Calu3 (cell line): ENCODE data around the gene ALK. TPM values are rescaled to one million over a fixed set of nuclear protein-coding genes. Genes with fewer than 3 reads are reported as not detected.

Experiments
- BruUV-seq: library from RNA; stranded (reverse); fragments of 400-500 nt; replicated peaks from 2 replicates; lab custom pipeline; 2021; lab: Mats Ljungman, UMichigan
- CTCF ChIA-PET: fragments of 300-600 bp; sonication (Branson Sonifier 250); formaldehyde crosslinking; loops from one replicate; lab custom pipeline; 2022; ENCODE audit warnings: antibody characterized with exemption; lab: Charles Lee
- DNase-seq: peaks from one replicate; pipeline ENCODE4 v3.0.0; 2022
- H3K27ac Mint-ChIP-seq: one replicate; pipeline ENCODE4 v1.8.0; 2022; ENCODE audit warnings: mixed read lengths; ENCODE audit not compliant: unreplicated experiment
- H3K27me3 Mint-ChIP-seq: one replicate; pipeline ENCODE4 v1.8.0; 2022; ENCODE audit warnings: mixed read lengths; ENCODE audit not compliant: unreplicated experiment
- H3K36me3 Mint-ChIP-seq: one replicate; pipeline ENCODE4 v1.8.0; 2022; ENCODE audit warnings: mild to moderate bottlenecking, moderate library complexity, mixed read lengths; ENCODE audit not compliant: insufficient read depth, unreplicated experiment
- H3K4me1 Mint-ChIP-seq: one replicate; pipeline ENCODE4 v1.8.0; 2022; ENCODE audit warnings: mild to moderate bottlenecking, low read depth, mixed read lengths; ENCODE audit not compliant: unreplicated experiment
- H3K4me3 Mint-ChIP-seq: one replicate; pipeline ENCODE4 v1.8.0; 2022; ENCODE audit warnings: mild to moderate bottlenecking, low read depth, moderate library complexity, mixed read lengths; ENCODE audit not compliant: unreplicated experiment
- H3K9me3 Mint-ChIP-seq: one replicate; pipeline ENCODE4 v1.8.0; 2022; ENCODE audit warnings: low read depth, mixed read lengths; ENCODE audit not compliant: unreplicated experiment
- intact Hi-C: fragments of 100-400 bp; cut with micrococcal nuclease; formaldehyde crosslinking; loops from one replicate; pipeline ENCODE4 v1.10.0; 2022; ENCODE audit not compliant: unreplicated experiment
- total RNA-seq: library from RNA; stranded (reverse); gene quantifications from 2 replicates; pipeline ENCODE4 v1.2.3, GENCODE V29; 2022
- TF ChIP-seq, protein P1 (sequence below): fragments of 200-600 bp; IDR thresholded peaks from one replicate; pipeline ENCODE4 v1.8.0; 2022; ENCODE audit warnings: antibody characterized with exemption; ENCODE audit not compliant: unreplicated experiment

Gene ALK
- total RNA-seq, 1 experiment from 2014 or later, result not detected

DNA sequence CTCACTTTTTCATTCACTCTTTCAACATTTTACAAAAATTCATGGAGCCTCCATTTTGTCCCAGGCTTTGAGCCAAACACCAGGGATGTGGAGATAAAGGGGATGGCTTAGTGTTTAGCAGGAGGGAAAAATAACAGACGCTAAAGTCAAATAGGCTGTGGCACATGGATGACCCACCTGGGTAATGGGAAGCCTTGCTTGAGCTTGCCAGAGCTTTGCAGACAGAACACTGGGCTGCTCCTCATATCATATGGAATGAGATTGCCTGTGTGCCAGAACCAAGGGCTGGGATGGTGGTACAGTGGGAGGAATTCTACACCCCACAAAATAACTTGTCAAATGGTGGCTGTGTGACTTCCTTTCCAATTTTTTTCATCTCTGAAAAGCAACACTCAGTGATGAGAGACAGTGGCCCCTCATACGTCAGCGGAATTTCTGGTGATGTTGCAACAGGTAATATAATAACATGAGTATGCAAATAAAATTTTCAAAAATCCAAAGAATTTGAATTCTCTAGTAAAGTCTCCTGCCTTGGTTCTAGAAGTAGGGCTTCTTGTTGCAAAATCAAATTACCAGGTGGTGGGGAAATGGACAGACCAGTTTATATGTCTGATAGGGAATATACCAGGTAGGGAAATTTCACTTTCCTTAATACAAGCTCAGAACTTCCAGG is 553.3 kb downstream of the ALK start:
- intact Hi-C loops, result no loop called here
- Mint-ChIP-seq H3K36me3 (no peaks in the 10 kb centered on the region), H3K4me1 (no peaks in the 10 kb centered on the region), H3K9me3 (no peaks in the 10 kb centered on the region), H3K27ac (no peak overlapping the region), H3K4me3 (no peak overlapping the region), H3K27me3 (peaks cover 100% of the 10 kb centered on the region)
- CTCF ChIA-PET, result no interaction called here
- TF ChIP-seq, protein P1, sequence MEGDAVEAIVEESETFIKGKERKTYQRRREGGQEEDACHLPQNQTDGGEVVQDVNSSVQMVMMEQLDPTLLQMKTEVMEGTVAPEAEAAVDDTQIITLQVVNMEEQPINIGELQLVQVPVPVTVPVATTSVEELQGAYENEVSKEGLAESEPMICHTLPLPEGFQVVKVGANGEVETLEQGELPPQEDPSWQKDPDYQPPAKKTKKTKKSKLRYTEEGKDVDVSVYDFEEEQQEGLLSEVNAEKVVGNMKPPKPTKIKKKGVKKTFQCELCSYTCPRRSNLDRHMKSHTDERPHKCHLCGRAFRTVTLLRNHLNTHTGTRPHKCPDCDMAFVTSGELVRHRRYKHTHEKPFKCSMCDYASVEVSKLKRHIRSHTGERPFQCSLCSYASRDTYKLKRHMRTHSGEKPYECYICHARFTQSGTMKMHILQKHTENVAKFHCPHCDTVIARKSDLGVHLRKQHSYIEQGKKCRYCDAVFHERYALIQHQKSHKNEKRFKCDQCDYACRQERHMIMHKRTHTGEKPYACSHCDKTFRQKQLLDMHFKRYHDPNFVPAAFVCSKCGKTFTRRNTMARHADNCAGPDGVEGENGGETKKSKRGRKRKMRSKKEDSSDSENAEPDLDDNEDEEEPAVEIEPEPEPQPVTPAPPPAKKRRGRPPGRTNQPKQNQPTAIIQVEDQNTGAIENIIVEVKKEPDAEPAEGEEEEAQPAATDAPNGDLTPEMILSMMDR, result no peak
- no TSS peak for BruUV-seq
- no peak for DNase-seq

DNA sequence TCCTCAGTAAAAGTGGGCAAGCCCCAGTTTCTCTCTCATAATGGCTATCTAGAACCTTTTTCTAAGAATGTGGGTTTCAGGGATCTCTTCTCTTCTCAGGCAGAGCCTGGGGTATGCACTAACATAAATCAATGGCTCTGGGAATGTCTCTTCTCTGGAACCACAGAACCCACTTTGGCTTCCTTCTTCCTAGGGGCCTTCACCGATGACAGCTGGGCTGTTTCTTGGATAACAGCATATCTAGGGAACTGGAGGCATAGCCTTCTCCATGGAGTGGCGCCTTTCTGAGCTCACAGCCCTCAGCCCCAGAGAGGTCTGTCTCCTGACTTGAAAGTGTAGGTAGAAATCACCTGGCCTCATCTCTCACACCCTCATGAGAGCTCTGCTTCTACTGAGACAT is 558.3 kb downstream of the ALK start:
- Mint-ChIP-seq H3K4me3 (no peak overlapping the region), H3K27me3 (peaks cover 100% of the 10 kb centered on the region), H3K36me3 (no peaks in the 10 kb centered on the region), H3K27ac (no peak overlapping the region), H3K4me1 (no peaks in the 10 kb centered on the region), H3K9me3 (no peaks in the 10 kb centered on the region)
- TF ChIP-seq, protein P1, result no peak
- DNase-seq, result no peak
- CTCF ChIA-PET, result no interaction called here
- intact Hi-C loops, result no loop called here
- BruUV-seq, result no TSS peak

DNA sequence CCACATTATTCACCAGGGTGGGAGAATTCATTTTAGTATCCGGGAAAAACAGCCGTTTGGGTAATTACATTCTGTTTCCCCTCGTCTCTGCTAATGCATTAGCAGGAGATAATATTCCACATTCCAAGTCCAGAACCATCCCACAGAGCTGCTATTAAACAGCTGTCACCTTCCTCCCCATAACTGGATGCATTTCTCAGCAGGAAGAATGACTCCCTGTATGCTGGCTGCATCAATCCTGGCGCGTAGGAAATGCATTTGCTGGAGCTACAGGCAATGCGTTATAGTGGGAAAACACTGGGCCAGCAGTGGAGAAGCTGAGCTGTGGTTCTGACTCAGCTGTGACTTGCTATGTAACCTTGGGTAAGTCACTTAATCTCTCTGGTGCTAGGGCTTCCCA is 560.2 kb downstream of the ALK start:
- intact Hi-C loops, result no loop called here
- H3K27ac Mint-ChIP-seq, result no peak overlapping the region
- H3K4me1 Mint-ChIP-seq, result no peaks in the 10 kb centered on the region
- H3K4me3 Mint-ChIP-seq, result no peak overlapping the region
- H3K27me3 Mint-ChIP-seq, result peaks cover 100% of the 10 kb centered on the region
- TF ChIP-seq, protein P1, result no peak
- no peak for DNase-seq
- CTCF ChIA-PET, result no interaction called here
- no peaks in the 10 kb centered on the region for H3K36me3 Mint-ChIP-seq
- no peaks in the 10 kb centered on the region for H3K9me3 Mint-ChIP-seq
- BruUV-seq, result no TSS peak

DNA sequence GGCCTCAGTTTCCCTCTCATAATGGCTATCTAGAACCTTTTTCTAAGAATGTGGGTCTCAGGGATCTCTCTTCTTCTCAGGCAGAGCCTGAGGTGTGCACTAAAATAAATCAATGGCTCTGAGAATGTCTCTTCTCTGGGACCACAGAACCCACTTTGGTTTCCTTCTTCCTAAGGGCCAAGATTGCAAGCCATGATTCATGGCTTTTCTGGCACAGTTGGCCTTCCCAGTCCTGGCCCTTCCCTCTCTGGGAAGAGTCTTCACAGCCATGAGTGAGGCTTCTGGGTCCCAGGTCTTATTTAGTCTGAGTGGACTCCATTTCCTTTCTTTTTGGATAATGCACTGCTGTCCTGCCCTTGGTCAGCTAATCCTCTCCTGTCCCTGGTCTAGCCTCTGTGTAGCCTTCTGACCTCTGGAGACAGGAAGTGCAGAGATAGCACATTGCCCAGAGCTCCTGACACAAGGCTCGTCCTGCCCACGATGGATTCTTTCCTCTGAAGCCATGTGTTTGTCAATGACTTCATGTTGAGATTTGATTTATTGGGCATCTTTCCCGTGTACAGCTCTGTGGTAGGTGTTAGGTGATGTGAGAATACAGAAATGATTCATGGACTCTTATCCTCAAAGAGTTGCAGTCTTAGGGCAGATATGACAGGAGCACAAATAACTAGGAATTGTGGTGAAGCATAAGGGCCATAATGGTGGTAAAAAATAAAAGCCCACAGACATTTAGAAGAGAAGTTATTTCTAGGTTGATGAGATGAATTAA is 561.2 kb downstream of the ALK start:
- CTCF ChIA-PET, result no interaction called here

More for the DNA sequence above, 561.2 kb downstream of the ALK start:
- H3K27me3 Mint-ChIP-seq, result peaks cover 100% of the 10 kb centered on the region
- no peaks in the 10 kb centered on the region for H3K4me1 Mint-ChIP-seq
- H3K4me3 Mint-ChIP-seq, result no peak overlapping the region
- BruUV-seq, result no TSS peak
- intact Hi-C loops, result no loop called here
- H3K27ac Mint-ChIP-seq, result no peak overlapping the region
- no peaks in the 10 kb centered on the region for H3K36me3 Mint-ChIP-seq
- TF ChIP-seq, protein P1, result no peak
- no peak for DNase-seq
- no peaks in the 10 kb centered on the region for H3K9me3 Mint-ChIP-seq
